Keratinocyte (primary cell): ENCODE data around the gene PNKP. TPM values are rescaled to one million over a fixed set of nuclear protein-coding genes. Genes with fewer than 3 reads are reported as not detected.

Source experiments
- DNase-seq: peaks from one replicate; pipeline ENCODE4 v3.0.0-alpha.2; 2011; ENCODE audit warnings: low read depth, missing footprints, low spot score
- FAIRE-seq: peaks from 2 replicates; lab custom pipeline; 2011; peaks lifted over from hg19 to GRCh38; lab: Jason Lieb, UNC
- H2AFZ ChIP-seq: 2 replicates; pipeline ENCODE4 v1.6.0; 2012; ENCODE audit warnings: low read length, control low read depth, inconsistent platforms; ENCODE audit not compliant: control insufficient read depth
- H3K27ac ChIP-seq: 2 replicates; pipeline ENCODE4 v1.5.1; 2011; ENCODE audit warnings: low read length; ENCODE audit not compliant: control insufficient read depth, insufficient read depth
- H3K27me3 ChIP-seq: 3 replicates; pipeline ENCODE4 v1.6.0; 2011; ENCODE audit warnings: low read length; ENCODE audit not compliant: control insufficient read depth, insufficient read depth; ENCODE audit errors: extremely low read depth
- H3K36me3 ChIP-seq, 2 experiments: 2 replicates in 1 of 2; 3 replicates in 1 of 2; pipeline ENCODE4 v1.5.1; 2011; ENCODE audit warnings: low read length in 2 of 2, mild to moderate bottlenecking in 1 of 2; ENCODE audit not compliant: control insufficient read depth in 2 of 2, insufficient read depth in 2 of 2; ENCODE audit errors: extremely low read depth in 1 of 2
- H3K4me1 ChIP-seq: 3 replicates; pipeline ENCODE4 v1.5.1; 2011; ENCODE audit warnings: low read length; ENCODE audit not compliant: control insufficient read depth, insufficient read depth; ENCODE audit errors: extremely low read depth
- H3K4me2 ChIP-seq: 3 replicates; pipeline ENCODE4 v1.6.0; 2011; ENCODE audit warnings: low read depth, low read length; ENCODE audit not compliant: control insufficient read depth, insufficient read depth; ENCODE audit errors: extremely low read depth
- H3K4me3 ChIP-seq, 3 experiments: fragments of 200-600 bp in 1 of 3; sonication (generic) in 1 of 3; 2 replicates in 2 of 3; 3 replicates in 1 of 3; pipeline ENCODE4 v1.5.1; 2011 to 2016; ENCODE audit warnings: low read length in 3 of 3, mild to moderate bottlenecking in 3 of 3, control low read depth in 2 of 3, inconsistent platforms in 1 of 3, low read depth in 1 of 3, mixed read lengths in 1 of 3, mixed run types in 1 of 3, moderate library complexity in 1 of 3; ENCODE audit not compliant: control insufficient read depth in 2 of 3, insufficient read depth in 2 of 3; ENCODE audit errors: extremely low read depth in 1 of 3
- H3K79me2 ChIP-seq: 2 replicates; pipeline ENCODE4 v1.6.0; 2012; ENCODE audit warnings: low read length; ENCODE audit not compliant: control insufficient read depth, insufficient read depth
- H3K9ac ChIP-seq: 3 replicates; pipeline ENCODE4 v1.6.0; 2011; ENCODE audit warnings: low read length; ENCODE audit not compliant: control insufficient read depth, insufficient read depth; ENCODE audit errors: extremely low read depth
- H3K9me1 ChIP-seq: 3 replicates; pipeline ENCODE4 v1.6.0; 2011; ENCODE audit warnings: low read length; ENCODE audit not compliant: control insufficient read depth, insufficient read depth; ENCODE audit errors: extremely low read depth
- H3K9me3 ChIP-seq: 2 replicates; pipeline ENCODE4 v1.5.1; 2012; ENCODE audit warnings: low read depth, low read length; ENCODE audit not compliant: control insufficient read depth
- H4K20me1 ChIP-seq: 3 replicates; pipeline ENCODE4 v1.6.0; 2011; ENCODE audit warnings: low read length; ENCODE audit not compliant: control insufficient read depth, insufficient read depth; ENCODE audit errors: extremely low read depth
- EZH2 ChIP-seq: IDR thresholded peaks from one replicate; pipeline ENCODE4 v1.6.1; 2012; ENCODE audit warnings: inconsistent platforms, mild to moderate bottlenecking, low read length, moderate library complexity
- dilution Hi-C: fragments of 300-500 bp; cut with MboI; formaldehyde crosslinking; loops from one replicate; pipeline ENCODE4 v1.7.0; 2020; ENCODE audit warnings: low sequenced_read_pairs; ENCODE audit not compliant: extremely low pct_ligation_motif_present
- polyA plus RNA-seq, 5 experiments: library from polyadenylated mRNA; depleted of rRNA in 3 of 5; stranded (reverse) in 3 of 5; stranded (forward) in 1 of 5; unstranded in 1 of 5; fragments of >200 nt; gene quantifications; 1 replicate in 1 of 5; 2 replicates in 3 of 5; 3 replicates in 1 of 5; pipeline versions ENCODE4 v1.2.1 to v1.2.3, GENCODE V29; 2011 to 2012; ENCODE audit warnings: missing spikeins in 2 of 5, low read depth in 1 of 5, low replicate concordance in 1 of 5
- TF ChIP-seq, protein P1 (sequence below), 3 experiments: IDR thresholded peaks in 1 of 3; conservative IDR thresholded peaks in 1 of 3; optimal IDR thresholded peaks in 1 of 3; 2 replicates in 2 of 3; 3 replicates in 1 of 3; pipeline versions ENCODE3 to v1.5.1; 2011; ENCODE audit warnings: low read length in 3 of 3, mild to moderate bottlenecking in 3 of 3, moderate library complexity in 2 of 3, control low read depth in 1 of 3, inconsistent platforms in 1 of 3; ENCODE audit not compliant: insufficient read depth in 2 of 3; ENCODE audit errors: extremely low read depth in 1 of 3

The PNKP gene
- polyA plus RNA-seq, 1 donor (not counting 4 experiments of a cell fraction or from before 2014, with no cell fraction given), result 19.3 TPM

GRCh38 chr19:49884760-49885159 lies 17.4 kb upstream of the PNKP start:
- Histone ChIP-seq H3K4me3 (no peak overlapping the region), H4K20me1 (no peaks in the 10 kb centered on the region), H3K27ac (no peak overlapping the region), H3K9me1 (no peaks in the 10 kb centered on the region), H3K27me3 (no peaks in the 10 kb centered on the region), H3K4me2 (no peak overlapping the region), H3K4me1 (peaks cover 5% of the 10 kb centered on the region), H3K36me3 (peaks cover 25 to 34% of the 10 kb centered on the region in 2 experiments), H3K79me2 (no peaks in the 10 kb centered on the region), H2AFZ (no peak overlapping the region), H3K9me3 (peaks cover 4% of the 10 kb centered on the region), H3K9ac (no peak overlapping the region)
- dilution Hi-C loops, result no loop called here
- DNase-seq (no peak), FAIRE-seq (peak; percentile 44)
- no peak for TF ChIP-seq EZH2
- TF ChIP-seq, protein P1, sequence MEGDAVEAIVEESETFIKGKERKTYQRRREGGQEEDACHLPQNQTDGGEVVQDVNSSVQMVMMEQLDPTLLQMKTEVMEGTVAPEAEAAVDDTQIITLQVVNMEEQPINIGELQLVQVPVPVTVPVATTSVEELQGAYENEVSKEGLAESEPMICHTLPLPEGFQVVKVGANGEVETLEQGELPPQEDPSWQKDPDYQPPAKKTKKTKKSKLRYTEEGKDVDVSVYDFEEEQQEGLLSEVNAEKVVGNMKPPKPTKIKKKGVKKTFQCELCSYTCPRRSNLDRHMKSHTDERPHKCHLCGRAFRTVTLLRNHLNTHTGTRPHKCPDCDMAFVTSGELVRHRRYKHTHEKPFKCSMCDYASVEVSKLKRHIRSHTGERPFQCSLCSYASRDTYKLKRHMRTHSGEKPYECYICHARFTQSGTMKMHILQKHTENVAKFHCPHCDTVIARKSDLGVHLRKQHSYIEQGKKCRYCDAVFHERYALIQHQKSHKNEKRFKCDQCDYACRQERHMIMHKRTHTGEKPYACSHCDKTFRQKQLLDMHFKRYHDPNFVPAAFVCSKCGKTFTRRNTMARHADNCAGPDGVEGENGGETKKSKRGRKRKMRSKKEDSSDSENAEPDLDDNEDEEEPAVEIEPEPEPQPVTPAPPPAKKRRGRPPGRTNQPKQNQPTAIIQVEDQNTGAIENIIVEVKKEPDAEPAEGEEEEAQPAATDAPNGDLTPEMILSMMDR (optimal IDR thresholded peaks at IDR 0.05 in 1 of 3, IDR thresholded peaks at IDR 0.05 in 1 of 3, conservative IDR thresholded peaks at IDR 0.05 in 1 of 3; ENCODE audit: extremely low read depth in 1 of 3, insufficient read depth in 2 of 3, low read length in 3 of 3), result no peak

DNA sequence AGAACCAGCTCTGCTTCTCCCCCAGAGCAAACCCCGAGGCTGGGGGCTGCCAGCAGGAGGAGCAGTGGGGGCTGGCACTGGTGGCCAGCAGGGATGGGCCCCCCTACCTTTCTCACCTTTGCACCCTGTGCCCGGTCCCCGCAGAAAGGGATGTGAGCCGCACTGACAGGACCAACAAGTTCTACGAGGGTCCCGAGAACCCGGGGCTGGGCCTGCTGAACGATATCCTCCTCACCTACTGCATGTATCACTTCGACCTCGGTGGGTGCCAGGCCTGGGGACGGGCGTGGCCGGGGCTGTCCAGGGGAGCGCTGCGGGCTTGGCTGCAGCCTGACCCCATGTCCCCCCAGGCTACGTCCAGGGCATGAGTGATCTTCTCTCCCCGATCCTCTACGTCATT lies 16.7 kb upstream of the PNKP start:
- FAIRE-seq (no peak), DNase-seq (no peak)
- H3K36me3 ChIP-seq, result peaks cover 27 to 34% of the 10 kb centered on the region in 2 experiments

More for the DNA sequence above, 16.7 kb upstream of the PNKP start:
- H3K27me3 ChIP-seq, result no peaks in the 10 kb centered on the region
- H3K4me3 ChIP-seq, result no peak overlapping the region
- H3K9ac ChIP-seq, result no peak overlapping the region
- no peak overlapping the region for H2AFZ ChIP-seq
- no peaks in the 10 kb centered on the region for H4K20me1 ChIP-seq
- H3K4me1 ChIP-seq, result peaks cover 5% of the 10 kb centered on the region
- H3K9me3 ChIP-seq, result peaks cover 4% of the 10 kb centered on the region
- dilution Hi-C loops, result no loop called here
- peaks cover 4% of the 10 kb centered on the region for H3K79me2 ChIP-seq
- H3K9me1 ChIP-seq, result no peaks in the 10 kb centered on the region
- H3K4me2 ChIP-seq, result no peak overlapping the region
- no peak for TF ChIP-seq EZH2
- TF ChIP-seq, protein P1 (optimal IDR thresholded peaks at IDR 0.05 in 1 of 3, IDR thresholded peaks at IDR 0.05 in 1 of 3, conservative IDR thresholded peaks at IDR 0.05 in 1 of 3; ENCODE audit: extremely low read depth in 1 of 3, insufficient read depth in 2 of 3, low read length in 3 of 3), result no peak
- no peak overlapping the region for H3K27ac ChIP-seq
